ENCODE data around the gene TNPO3. TPM values are rescaled to one million over a fixed set of nuclear protein-coding genes. Genes with fewer than 3 reads are reported as not detected.
"Not testable (repeated sequence)": the region's sequence is repeated elsewhere in the genome, so short reads cannot be mapped to it uniquely, and the experiment has no call there.

The TNPO3 gene
- total RNA-seq, 1 donor from 2014 or later, result 52.3 TPM

GRCh38 chr7:129041142-129042085 is 13.5 kb downstream of the TNPO3 start:
- Mint-ChIP-seq H3K4me1 (ENCODE audit: unreplicated experiment) (peaks cover 28% of the 10 kb centered on the region), H3K4me3 (no peak overlapping the region), H3K36me3 (peaks cover 32% of the 10 kb centered on the region), H3K27ac (no peak overlapping the region), H3K27me3 (no peaks in the 10 kb centered on the region), H3K9me3 (no peaks in the 10 kb centered on the region)
- DNase-seq (ENCODE audit: extremely low spot score, unreplicated experiment), result no peak
- no peak for TF ChIP-seq CTCF (conservative IDR thresholded peaks at IDR 0.05)

GRCh38 chr7:129038468-129038867 is 16.4 kb downstream of the TNPO3 start:
- H3K36me3 Mint-ChIP-seq, result peaks cover 39% of the 10 kb centered on the region
- not testable (repeated sequence) for H3K27ac Mint-ChIP-seq

GRCh38 chr7:129037585-129037984 is 17.3 kb downstream of the TNPO3 start:
- H3K27ac Mint-ChIP-seq, result no peak overlapping the region
- no peaks in the 10 kb centered on the region for H3K9me3 Mint-ChIP-seq
- H3K4me1 Mint-ChIP-seq (ENCODE audit: unreplicated experiment), result peaks cover 17% of the 10 kb centered on the region
- no peaks in the 10 kb centered on the region for H3K27me3 Mint-ChIP-seq
- TF ChIP-seq CTCF (conservative IDR thresholded peaks at IDR 0.05), result no peak
- peaks cover 46% of the 10 kb centered on the region for H3K36me3 Mint-ChIP-seq
- H3K4me3 Mint-ChIP-seq, result no peak overlapping the region
- no peak for DNase-seq (ENCODE audit: extremely low spot score, unreplicated experiment)

More at GRCh38 chr7:129038468-129038867, 16.4 kb downstream of the TNPO3 start:
- DNase-seq (ENCODE audit: extremely low spot score, unreplicated experiment); H3K9me3 Mint-ChIP-seq; H3K27me3 Mint-ChIP-seq; H3K4me3 Mint-ChIP-seq: not testable (repeated sequence)
- peaks cover 24% of the 10 kb centered on the region for H3K4me1 Mint-ChIP-seq (ENCODE audit: unreplicated experiment)

- Mint-ChIP-seq H3K27me3 (no peaks in the 10 kb centered on the region), H3K9me3 (no peaks in the 10 kb centered on the region), H3K36me3 (peaks cover 45% of the 10 kb centered on the region), H3K4me3 (no peak overlapping the region), H3K27ac (no peak overlapping the region), H3K4me1 (ENCODE audit: unreplicated experiment) (peaks cover 2% of the 10 kb centered on the region)
- no peak for TF ChIP-seq CTCF (conservative IDR thresholded peaks at IDR 0.05)
- no peak for DNase-seq (ENCODE audit: extremely low spot score, unreplicated experiment)
Measured at GRCh38 chr7:129032017-129032416, 22.9 kb downstream of the TNPO3 start.

GRCh38 chr7:129030440-129030839 is 24.5 kb downstream of the TNPO3 start:
- H3K9me3 Mint-ChIP-seq, result no peaks in the 10 kb centered on the region
- no peaks in the 10 kb centered on the region for H3K27me3 Mint-ChIP-seq
- no peak for TF ChIP-seq CTCF (conservative IDR thresholded peaks at IDR 0.05)
- no peaks in the 10 kb centered on the region for H3K4me1 Mint-ChIP-seq (ENCODE audit: unreplicated experiment)
- no peak overlapping the region for H3K4me3 Mint-ChIP-seq
- no peak for DNase-seq (ENCODE audit: extremely low spot score, unreplicated experiment)
- peaks cover 38% of the 10 kb centered on the region for H3K36me3 Mint-ChIP-seq
- no peak overlapping the region for H3K27ac Mint-ChIP-seq

- Mint-ChIP-seq H3K27me3 (no peaks in the 10 kb centered on the region), H3K4me1 (ENCODE audit: unreplicated experiment) (peaks cover 8% of the 10 kb centered on the region), H3K9me3 (no peaks in the 10 kb centered on the region), H3K36me3 (peaks cover 9% of the 10 kb centered on the region), H3K4me3 (no peak overlapping the region), H3K27ac (peak overlapping the region; percentile 42)
- DNase-seq (ENCODE audit: extremely low spot score, unreplicated experiment), result no peak
- no peak for TF ChIP-seq CTCF (conservative IDR thresholded peaks at IDR 0.05)
Measured at GRCh38 chr7:129024125-129024524, 30.8 kb downstream of the TNPO3 start.
